Right cardiac atrium (tissue), 5 donors: ENCODE data around the gene LDHAL6B. TPM values are rescaled to one million over a fixed set of nuclear protein-coding genes. Genes with fewer than 3 reads are reported as not detected.
A peak's percentile ranks its signal among the peaks of the same experiment; 100 is the strongest.

Source experiments
- ATAC-seq, 2 donors: fragments of 200-7000 bp; cut with Tn5 transposase; one replicate each; pipeline versions ENCODE4 v1.8.0 to v1.9.1; 2020; ENCODE audit warnings: moderate library complexity in 2 of 2, mild to moderate bottlenecking in 1 of 2
- DNase-seq, 3 donors: peaks; one replicate each; pipeline ENCODE4 v3.0.0-alpha.2; 2020
- H3K27ac ChIP-seq: one replicate; pipeline ENCODE4 v1.5.1; 2013; ENCODE audit warnings: mild to moderate bottlenecking, low read length, control low read depth, moderate library complexity
- H3K27me3 ChIP-seq: one replicate; pipeline ENCODE4 v1.6.1; 2013; ENCODE audit not compliant: control insufficient read depth, insufficient read depth
- H3K4me1 ChIP-seq: one replicate; pipeline ENCODE4 v1.6.1; 2013; ENCODE audit warnings: low read length; ENCODE audit not compliant: control insufficient read depth, insufficient read depth
- H3K4me3 ChIP-seq: one replicate; pipeline ENCODE4 v1.5.1; 2013; ENCODE audit warnings: low read length, control low read depth
- H3K9me3 ChIP-seq: one replicate; pipeline ENCODE4 v1.6.1; 2013; ENCODE audit warnings: low read length; ENCODE audit not compliant: control insufficient read depth
- WGBS: extraction: QIAGEN DNeasy Blood & Tissue Kit; methylation state at CpG from one replicate; pipeline ENCODE4 v1.1.7; 2013; 5-methylcytosine and 5-hydroxymethylcytosine counted together
- intact Hi-C, 4 donors: fragments of 100-400 bp; cut with DNase I; formaldehyde crosslinking; loops; one replicate each; pipeline versions ENCODE4 v1.11.0 to v1.14.0; 2022 to 2023
- polyA plus RNA-seq: library from polyadenylated mRNA; stranded (reverse); fragments of 200-250 nt; gene quantifications from one replicate; pipeline ENCODE4 v1.2.3, GENCODE V29; 2013
- total RNA-seq, 4 donors: library from RNA; stranded (reverse); fragmentation: NEBNext Ultra II Directional; extraction: Animal tissue kit (Norgen Biotek cat#: 25700); gene quantifications; one replicate each; pipeline ENCODE4 v1.2.1, GENCODE V29; 2021
- donor health status: healthy with polysubstance abuse.
- donor health status: DM: no; HTN: yes; CAD: no.
- donor health status: DM: no; HTN: no; CAD: no.
- donor health status: DM: no; HTN: yes; CAD: no; lungs with severe emphysema.
- donor health status: DM: yes; HTN: yes; CAD: no.

LDHAL6B gene
- total and polyA plus RNA-seq, 5 donors, result not detected

DNA sequence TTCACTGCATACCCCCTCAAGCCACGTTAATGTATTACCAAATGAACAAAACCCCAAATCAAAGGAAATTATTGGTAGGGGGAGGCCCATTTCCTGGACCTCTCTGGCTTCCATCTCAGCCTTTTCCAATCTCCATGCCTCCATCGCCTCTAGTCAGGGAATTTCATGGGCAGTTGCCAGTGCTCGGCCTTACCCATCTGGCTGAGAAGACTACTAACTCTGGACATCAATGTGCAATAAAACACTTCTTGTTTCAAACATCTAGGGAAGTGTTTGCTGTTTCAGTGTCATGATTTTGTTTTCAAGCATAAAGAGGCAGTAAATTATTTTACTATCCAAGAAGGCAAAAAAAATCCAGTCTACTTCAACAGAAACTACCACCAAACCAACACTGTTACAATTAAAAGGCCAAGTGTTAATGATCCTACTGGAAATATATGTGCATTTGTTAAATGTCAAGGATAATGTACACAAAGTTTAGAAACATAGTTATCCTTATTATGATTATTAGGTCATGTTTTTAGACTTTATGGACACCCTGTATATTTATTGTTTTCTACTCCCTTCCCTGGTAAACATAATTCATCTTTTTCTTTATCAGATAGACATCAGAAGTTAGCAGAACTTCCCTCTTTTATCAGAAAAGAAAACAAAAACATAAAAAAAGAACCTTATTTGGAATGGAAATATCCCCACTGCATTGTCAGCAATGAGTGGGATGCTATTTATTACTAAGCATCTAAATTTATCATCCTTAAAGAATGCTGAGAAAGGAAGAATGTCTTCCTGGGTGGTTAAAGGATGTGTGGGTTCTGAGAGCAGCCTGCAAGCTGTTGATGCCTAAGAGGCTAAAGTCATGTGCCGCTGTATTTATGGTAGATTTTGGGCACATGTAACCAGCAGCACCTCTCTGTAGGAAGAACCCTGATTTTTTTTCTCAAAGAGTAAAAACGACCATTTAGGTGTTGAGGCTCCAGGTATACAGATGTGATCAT is 15.2 kb downstream of the LDHAL6B start:
- Histone ChIP-seq H3K27me3 (no peaks in the 10 kb centered on the region), H3K27ac (no peak overlapping the region), H3K4me3 (no peak overlapping the region), H3K9me3 (no peaks in the 10 kb centered on the region), H3K4me1 (peaks cover 7% of the 10 kb centered on the region)
- intact Hi-C loops, result no loop called here
- no peak for DNase-seq
- 81% methylated on average over 5 of the region's 5 CpGs for WGBS
- no peak for ATAC-seq

DNA sequence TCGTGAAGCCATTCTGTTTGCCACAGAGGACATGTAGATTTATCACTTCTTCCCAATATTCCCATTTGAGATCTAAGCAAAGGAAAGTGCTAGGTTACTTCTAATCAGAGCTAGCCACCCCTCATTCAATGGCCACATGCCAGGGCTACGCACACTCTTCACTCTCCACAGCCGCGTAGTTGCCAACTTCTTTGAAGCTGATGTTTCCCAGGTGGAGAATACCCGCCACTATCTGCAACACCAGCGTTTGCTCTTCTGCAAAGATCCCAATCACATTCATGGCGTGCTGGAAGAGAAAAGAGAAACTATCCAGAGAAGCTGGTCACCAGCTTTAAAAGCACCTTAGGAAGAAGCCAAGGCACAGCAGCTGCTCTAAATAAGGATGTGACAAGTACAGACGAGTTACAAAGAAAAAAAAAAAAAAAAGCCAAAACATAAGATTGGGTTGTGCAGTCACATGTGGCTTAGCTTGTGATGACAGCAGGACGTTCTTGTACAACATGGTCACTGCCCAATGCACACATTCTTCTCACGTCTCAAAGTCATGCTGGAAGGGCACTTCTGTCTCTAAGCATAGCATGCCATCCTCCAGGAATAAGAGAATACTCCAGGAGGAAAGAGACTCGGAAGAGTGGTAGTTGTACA is 16.4 kb downstream of the LDHAL6B start:
- no peak overlapping the region for H3K27ac ChIP-seq
- H3K4me1 ChIP-seq, result peaks cover 7% of the 10 kb centered on the region
- no peaks in the 10 kb centered on the region for H3K9me3 ChIP-seq
- DNase-seq (no peak), ATAC-seq (peak in 1 of 2 donors; percentile 33)
- H3K4me3 ChIP-seq, result no peak overlapping the region
- intact Hi-C loops, result no loop called here
- WGBS, result 67% methylated on average over 11 of the region's 11 CpGs
- no peaks in the 10 kb centered on the region for H3K27me3 ChIP-seq

DNA sequence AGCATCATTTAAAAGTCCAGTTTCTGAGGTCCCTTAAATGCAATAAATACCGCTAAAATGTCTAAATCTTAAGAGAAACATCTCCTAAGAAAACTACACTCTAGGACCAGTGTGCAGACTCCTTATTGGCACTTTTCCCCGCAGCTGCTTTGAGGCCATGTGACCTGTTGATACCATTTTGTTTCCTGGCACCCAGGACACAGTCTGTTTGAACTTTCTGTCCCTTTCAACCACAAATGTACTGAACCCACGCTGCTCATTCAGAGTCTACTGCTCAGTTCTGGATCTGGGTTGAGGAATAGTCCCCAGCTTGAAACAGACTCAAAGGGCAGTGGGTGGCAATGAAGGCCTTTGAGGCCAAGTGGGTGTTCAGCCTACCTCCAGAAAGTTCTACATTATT is 17.1 kb downstream of the LDHAL6B start:
- no peak overlapping the region for H3K4me3 ChIP-seq
- DNase-seq (peak in 1 of 3 donors; percentile 64), ATAC-seq (peak in 1 of 2 donors; percentile 74)
- intact Hi-C loops, result no loop called here
- peaks cover 7% of the 10 kb centered on the region for H3K4me1 ChIP-seq
- H3K27me3 ChIP-seq, result no peaks in the 10 kb centered on the region
- H3K27ac ChIP-seq, result no peak overlapping the region
- no peaks in the 10 kb centered on the region for H3K9me3 ChIP-seq
- WGBS, result 68% methylated on average over 3 of the region's 3 CpGs

DNA sequence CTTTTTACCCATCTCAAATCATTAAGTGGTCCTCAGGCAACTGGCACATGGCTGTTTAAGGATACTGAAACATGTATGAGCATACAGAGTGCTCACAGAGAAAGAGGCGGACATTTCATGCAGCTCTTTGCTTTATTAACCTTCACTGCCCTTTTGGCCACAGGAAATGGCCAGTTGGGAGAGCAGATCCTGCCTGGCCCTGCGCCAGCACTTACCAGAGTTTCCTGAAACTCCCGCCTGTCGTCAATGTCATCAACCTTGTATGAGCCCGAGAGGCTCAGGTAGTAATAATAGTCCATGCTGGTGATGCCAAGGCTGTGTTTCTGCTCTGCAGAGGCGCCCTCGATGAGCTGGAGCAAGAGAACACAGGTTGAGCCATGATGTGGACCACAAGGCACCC is 17.8 kb downstream of the LDHAL6B start:
- no peak overlapping the region for H3K4me3 ChIP-seq
- no peaks in the 10 kb centered on the region for H3K27me3 ChIP-seq
- peak; percentile 33 to 66 for ATAC-seq
- 70% methylated on average over 7 of the region's 7 CpGs for WGBS
- peaks cover 7% of the 10 kb centered on the region for H3K4me1 ChIP-seq
- intact Hi-C loops, result no loop called here
- H3K27ac ChIP-seq, result no peak overlapping the region
- no peaks in the 10 kb centered on the region for H3K9me3 ChIP-seq
- peak; percentile 51 to 82 (median 77) for DNase-seq

DNA sequence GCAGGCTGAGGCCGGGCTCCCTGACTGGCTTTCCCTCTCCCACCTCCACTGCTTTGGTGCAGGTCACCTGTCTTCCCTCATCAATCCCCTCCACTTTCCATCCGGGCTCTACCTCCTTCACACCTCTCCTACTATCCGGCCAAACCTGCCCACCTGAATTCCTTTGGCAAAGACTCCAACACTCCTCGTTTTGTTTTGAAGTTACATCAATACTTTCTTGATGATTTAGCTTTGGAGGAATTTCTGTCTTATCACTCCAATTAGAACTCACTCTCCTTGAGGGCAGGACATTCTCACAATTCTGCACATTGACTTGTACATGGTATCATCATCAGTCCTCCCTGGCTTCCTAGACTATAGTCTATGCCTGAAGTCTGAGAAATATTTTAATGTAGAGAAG is 20.4 kb downstream of the LDHAL6B start:
- ATAC-seq (no peak), DNase-seq (no peak)
- Histone ChIP-seq H3K4me3 (no peak overlapping the region), H3K27me3 (no peaks in the 10 kb centered on the region), H3K27ac (no peak overlapping the region), H3K4me1 (peaks cover 9% of the 10 kb centered on the region), H3K9me3 (no peaks in the 10 kb centered on the region)
- intact Hi-C loops, result no loop called here
- 89% methylated on average over 4 of the region's 4 CpGs for WGBS

DNA sequence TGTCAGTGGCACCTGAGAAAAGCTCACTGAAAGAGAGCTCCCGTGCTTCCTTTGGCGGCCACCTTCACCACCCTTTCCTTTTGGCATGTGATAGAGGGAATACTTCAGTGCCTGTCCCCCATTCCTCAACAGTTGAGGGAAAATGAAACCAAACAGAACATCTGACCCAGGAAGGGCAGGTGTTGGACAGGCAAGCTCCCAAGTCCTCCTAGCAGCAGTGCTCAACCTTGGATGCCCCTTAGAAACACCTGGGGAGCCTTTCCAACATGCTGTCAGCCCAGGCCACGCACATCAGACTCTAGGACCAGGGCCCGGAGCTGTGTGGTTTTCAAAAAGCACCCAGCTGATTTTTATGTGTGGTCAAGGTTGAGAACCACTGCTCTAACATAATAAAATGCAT is 22.4 kb downstream of the LDHAL6B start:
- Histone ChIP-seq H3K27ac (no peak overlapping the region), H3K4me3 (no peak overlapping the region), H3K27me3 (no peaks in the 10 kb centered on the region), H3K9me3 (no peaks in the 10 kb centered on the region), H3K4me1 (peaks cover 8% of the 10 kb centered on the region)
- ATAC-seq, result no peak
- intact Hi-C loops, result no loop called here
- 85% methylated on average over 4 of the region's 4 CpGs for WGBS
- DNase-seq, result no peak

DNA sequence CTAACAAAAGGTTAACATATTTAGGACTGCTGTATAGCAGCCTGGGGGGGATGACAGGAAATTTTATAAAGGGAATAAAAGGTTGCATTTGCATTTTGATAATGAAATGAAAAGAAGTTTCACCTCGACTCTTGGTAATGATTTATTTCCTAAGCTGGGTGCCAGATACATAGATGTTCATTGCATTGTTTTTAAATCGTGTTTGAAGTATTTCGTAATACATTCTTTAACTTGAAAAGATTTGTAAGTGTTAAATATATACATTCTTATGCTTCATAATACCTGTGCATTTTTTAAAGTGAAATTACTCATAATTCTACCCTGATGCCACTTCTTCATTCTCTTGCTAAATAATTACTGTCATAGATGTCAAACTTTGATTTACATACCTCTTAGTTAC is 22.8 kb downstream of the LDHAL6B start:
- WGBS, result 80% methylated on average over 3 of the region's 3 CpGs
- H3K9me3 ChIP-seq, result no peaks in the 10 kb centered on the region
- H3K27ac ChIP-seq, result no peak overlapping the region
- no peaks in the 10 kb centered on the region for H3K27me3 ChIP-seq
- ATAC-seq (no peak), DNase-seq (no peak)
- H3K4me3 ChIP-seq, result no peak overlapping the region
- peaks cover 8% of the 10 kb centered on the region for H3K4me1 ChIP-seq
- intact Hi-C loops, result no loop called here

DNA sequence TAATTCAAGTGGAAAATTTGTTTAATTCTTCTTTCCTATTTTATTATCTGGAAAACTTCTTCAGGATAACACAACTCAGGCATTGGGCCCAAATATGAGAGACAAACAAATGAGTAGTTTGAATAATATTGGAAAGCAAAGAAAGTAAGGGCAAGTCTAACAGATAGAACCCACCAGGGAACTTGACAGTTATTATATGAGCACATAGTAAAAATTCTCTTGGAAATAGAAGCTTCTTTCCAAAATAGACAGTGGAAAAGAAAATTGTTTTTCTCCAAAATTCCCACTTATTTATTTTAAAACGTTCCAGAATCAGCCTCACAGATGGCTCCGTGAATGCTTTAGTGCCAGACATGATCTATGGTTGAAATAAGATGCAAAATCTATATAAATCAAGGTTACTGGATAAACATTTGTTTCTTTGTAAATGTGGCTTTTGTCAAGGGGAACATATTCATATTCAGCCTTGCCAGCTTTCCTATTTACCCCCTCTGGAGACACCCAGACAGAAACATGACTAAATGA is 23.9 kb downstream of the LDHAL6B start:
- WGBS, result 66% methylated on average over 2 of the region's 2 CpGs
- Histone ChIP-seq H3K27me3 (no peaks in the 10 kb centered on the region), H3K9me3 (no peaks in the 10 kb centered on the region), H3K27ac (no peak overlapping the region), H3K4me3 (no peak overlapping the region), H3K4me1 (peaks cover 8% of the 10 kb centered on the region)
- DNase-seq, result no peak
- intact Hi-C loops, result no loop called here
- no peak for ATAC-seq

DNA sequence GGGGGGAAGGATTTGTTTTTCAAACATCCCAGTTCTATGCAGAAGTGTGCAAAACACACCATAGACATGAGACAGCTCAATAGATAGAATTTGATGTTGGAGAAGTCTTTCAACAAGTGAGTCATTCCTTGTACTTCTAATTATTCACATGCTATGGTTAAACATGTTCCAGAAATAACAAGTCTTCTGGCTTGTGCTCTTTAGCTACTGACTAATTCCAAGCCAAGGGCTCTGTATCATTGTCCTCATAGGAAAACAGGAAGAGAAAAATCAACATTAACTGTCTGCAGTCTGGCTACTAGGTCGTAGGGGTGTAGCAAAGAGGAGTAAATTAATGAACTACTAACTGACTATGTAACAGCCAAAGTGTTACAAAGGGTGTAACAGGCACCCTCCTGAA is 25.8 kb downstream of the LDHAL6B start:
- intact Hi-C loops, result no loop called here
- Histone ChIP-seq H3K27ac (no peak overlapping the region), H3K4me1 (peaks cover 8% of the 10 kb centered on the region), H3K9me3 (no peaks in the 10 kb centered on the region), H3K27me3 (no peaks in the 10 kb centered on the region), H3K4me3 (no peak overlapping the region)
- 35% methylated on average over 1 of the region's 1 CpG for WGBS
- DNase-seq, result no peak
- peak; percentile 77 to 92 for ATAC-seq

DNA sequence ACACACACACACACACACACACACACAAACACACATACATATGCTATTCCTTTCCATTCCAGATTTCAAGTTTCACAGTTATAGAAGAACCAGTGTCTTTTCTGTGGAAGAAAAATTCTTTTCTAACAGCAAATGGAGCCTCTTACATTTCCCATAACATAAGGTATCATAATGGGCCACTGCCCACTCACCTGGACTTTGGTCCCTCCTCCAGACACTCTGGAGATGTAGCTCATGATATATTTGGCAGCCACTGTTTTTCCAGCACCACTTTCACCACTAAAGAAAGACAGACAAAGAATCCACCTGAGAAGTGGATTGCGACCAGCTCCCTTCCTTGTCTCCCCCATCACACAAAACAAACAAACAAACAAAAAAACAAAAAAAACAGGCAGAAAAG is 29.8 kb downstream of the LDHAL6B start:
- intact Hi-C loops, result no loop called here
- no peak for DNase-seq
- H3K4me3 ChIP-seq, result no peak overlapping the region
- no peak overlapping the region for H3K27ac ChIP-seq
- WGBS, result 89% methylated on average over 1 of the region's 1 CpG
- H3K4me1 ChIP-seq, result peaks cover 8% of the 10 kb centered on the region
- ATAC-seq, result no peak
- no peaks in the 10 kb centered on the region for H3K9me3 ChIP-seq
- no peaks in the 10 kb centered on the region for H3K27me3 ChIP-seq
